Measurements from ENCODE around the gene CCNY. TPM values are rescaled to one million over a fixed set of nuclear protein-coding genes. Genes with fewer than 3 reads are reported as not detected.

CCNY gene
- total and polyA plus RNA-seq, 4 donors: 25.5 to 95.9 (median 54.4) TPM

DNA sequence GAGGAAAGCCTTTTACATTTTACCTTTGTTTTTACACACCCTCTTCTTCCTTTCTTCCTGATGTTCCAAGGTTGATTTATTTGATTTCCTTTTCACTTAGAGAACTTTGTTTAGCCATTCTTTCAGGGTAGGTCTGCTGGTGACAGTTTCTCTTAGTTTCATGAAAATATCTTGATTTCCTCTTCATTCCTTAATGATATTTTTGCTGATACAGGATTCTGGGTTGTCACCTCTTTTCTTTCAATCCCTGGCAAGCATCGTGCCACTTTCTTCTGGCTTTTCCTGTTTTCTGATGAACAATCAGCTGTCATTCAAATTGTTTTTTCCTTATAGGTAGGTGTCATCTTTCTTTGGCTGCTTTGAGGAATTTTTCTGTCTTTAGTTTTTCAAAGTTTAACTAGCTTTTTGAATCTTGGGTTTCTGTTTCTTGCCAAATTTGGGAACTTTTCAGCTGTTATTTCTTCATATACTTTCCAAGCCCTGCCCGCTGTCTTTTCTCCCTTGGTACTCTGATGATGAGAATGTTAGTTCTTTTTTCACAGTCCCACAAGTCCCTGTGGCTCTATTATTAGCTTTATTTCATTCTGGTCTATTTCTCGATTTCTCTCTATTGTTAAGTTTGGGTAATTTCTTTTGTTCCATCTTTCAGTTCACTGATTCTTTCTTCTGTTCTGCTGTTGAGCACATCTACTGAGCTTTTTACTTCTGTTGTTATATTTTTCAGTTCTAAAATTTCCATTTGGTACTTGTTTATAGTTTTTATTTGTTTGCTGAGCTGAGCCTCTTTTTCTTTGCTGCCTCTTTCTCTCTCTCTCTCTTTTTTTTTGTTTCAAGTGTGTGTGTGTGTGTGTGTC lies 102.6 kb downstream of the CCNY start:
- H3K27me3 ChIP-seq (ENCODE audit: control insufficient read depth in 1 of 2, insufficient read depth in 2 of 2, low read length in 1 of 2): no peaks in the 10 kb centered on the region
- no peak overlapping the region for H3K27ac ChIP-seq (ENCODE audit: low read depth in 1 of 2, low read length in 2 of 2)

DNA sequence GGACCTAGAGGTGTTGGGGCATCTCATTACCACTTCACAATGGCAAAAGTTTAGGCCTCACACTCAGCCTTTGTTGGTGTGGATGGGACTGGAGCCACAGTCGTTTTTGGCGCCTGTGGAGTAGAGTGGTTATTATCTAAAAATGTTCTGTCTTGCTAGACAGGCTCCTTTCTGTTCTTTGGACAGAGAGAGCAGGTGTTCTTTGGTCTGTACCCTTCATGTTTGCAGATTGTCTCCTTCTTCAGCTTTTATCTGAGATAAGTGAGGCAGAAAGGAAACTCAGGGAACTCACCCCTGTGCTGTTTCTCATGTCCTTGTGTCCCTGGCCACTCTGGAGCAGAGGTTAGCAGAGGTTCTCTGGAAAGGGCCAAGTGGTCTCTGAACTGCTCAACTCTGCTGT lies 103.7 kb downstream of the CCNY start:
- no peaks in the 10 kb centered on the region for H3K36me3 ChIP-seq (ENCODE audit: control insufficient read depth in 1 of 2, insufficient read depth in 2 of 2, low read length in 1 of 2)
- no peak overlapping the region for H3K4me3 ChIP-seq (ENCODE audit: low read length in 2 of 2)
- intact Hi-C loops (cut with DNase I): no loop called here
- 87% methylated on average over 2 of the region's 2 CpGs for WGBS, 2 donors
- no peaks in the 10 kb centered on the region for H3K27me3 ChIP-seq (ENCODE audit: control insufficient read depth in 1 of 2, insufficient read depth in 2 of 2, low read length in 1 of 2)
- H3K4me1 ChIP-seq (ENCODE audit: control insufficient read depth in 1 of 2, insufficient read depth in 2 of 2, low read length in 2 of 2): no peaks in the 10 kb centered on the region
- ATAC-seq (ENCODE audit: low FRiP score) (no peak), DNase-seq (no peak)
- H3K9me3 ChIP-seq (ENCODE audit: control insufficient read depth, low read length): peaks cover 7% of the 10 kb centered on the region
- H3K27ac ChIP-seq (ENCODE audit: low read depth in 1 of 2, low read length in 2 of 2): no peak overlapping the region

More for the DNA sequence above, 102.6 kb downstream of the CCNY start:
- peaks cover 2% of the 10 kb centered on the region for H3K9me3 ChIP-seq (ENCODE audit: control insufficient read depth, low read length)
- H3K4me1 ChIP-seq (ENCODE audit: control insufficient read depth in 1 of 2, insufficient read depth in 2 of 2, low read length in 2 of 2): no peaks in the 10 kb centered on the region
- no peaks in the 10 kb centered on the region for H3K36me3 ChIP-seq (ENCODE audit: control insufficient read depth in 1 of 2, insufficient read depth in 2 of 2, low read length in 1 of 2)
- H3K4me3 ChIP-seq (ENCODE audit: low read length in 2 of 2): no peak overlapping the region
- intact Hi-C loops (cut with DNase I): no loop called here
- DNase-seq: no peak
- no peak for ATAC-seq (ENCODE audit: low FRiP score)
- WGBS, 2 donors: 93 to 94% methylated on average over 3 of the region's 3 CpGs

DNA sequence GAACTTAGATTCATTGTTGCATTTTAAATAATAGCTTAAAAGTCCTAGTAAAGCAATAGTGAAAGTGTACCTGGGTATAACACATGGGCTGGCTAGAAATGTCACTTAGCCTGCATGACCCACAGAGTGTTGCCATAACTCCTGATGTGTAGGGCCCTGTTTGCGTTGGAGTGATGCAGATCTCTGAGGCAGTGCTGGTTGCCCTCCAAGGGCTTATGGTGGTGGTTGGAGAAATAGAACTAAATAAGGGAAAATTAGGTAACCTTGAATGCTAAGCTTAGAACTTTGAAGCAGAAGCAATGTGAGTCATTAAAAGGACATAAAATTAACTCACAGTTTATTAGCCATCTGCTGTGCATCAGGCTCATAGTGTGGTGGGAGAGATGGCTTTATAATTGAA lies 105.7 kb downstream of the CCNY start:
- intact Hi-C loops (cut with DNase I): no loop called here
- no peak for DNase-seq
- H3K4me3 ChIP-seq (ENCODE audit: low read length in 2 of 2): no peak overlapping the region
- no peaks in the 10 kb centered on the region for H3K27me3 ChIP-seq (ENCODE audit: control insufficient read depth in 1 of 2, insufficient read depth in 2 of 2, low read length in 1 of 2)
- no peaks in the 10 kb centered on the region for H3K36me3 ChIP-seq (ENCODE audit: control insufficient read depth in 1 of 2, insufficient read depth in 2 of 2, low read length in 1 of 2)
- ATAC-seq (ENCODE audit: low FRiP score): no peak
- H3K4me1 ChIP-seq (ENCODE audit: control insufficient read depth in 1 of 2, insufficient read depth in 2 of 2, low read length in 2 of 2): no peaks in the 10 kb centered on the region
- 41 to 47% methylated on average over 1 of the region's 1 CpG for WGBS, 2 donors
- H3K9me3 ChIP-seq (ENCODE audit: control insufficient read depth, low read length): peaks cover 7% of the 10 kb centered on the region
- no peak overlapping the region for H3K27ac ChIP-seq (ENCODE audit: low read depth in 1 of 2, low read length in 2 of 2)

DNA sequence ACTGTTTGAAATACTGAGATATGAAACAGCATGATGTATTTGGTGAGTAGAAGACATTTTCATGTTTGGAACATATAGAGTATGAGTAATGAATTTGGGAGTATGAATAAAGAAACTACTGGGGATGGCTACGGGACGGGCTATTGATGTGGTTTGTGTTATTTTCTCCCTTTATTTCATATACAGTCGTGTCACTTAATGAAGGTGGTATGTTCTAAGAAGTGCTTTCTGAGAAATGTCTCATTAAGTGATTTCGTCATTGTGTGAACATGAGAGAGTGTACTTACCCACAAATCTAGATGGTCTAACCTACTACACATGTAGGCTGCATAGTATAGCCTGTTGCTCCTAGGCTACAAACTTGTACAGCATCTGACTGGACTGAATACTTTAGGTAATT lies 106.3 kb downstream of the CCNY start:
- DNase-seq (no peak), ATAC-seq (ENCODE audit: low FRiP score) (no peak)
- intact Hi-C loops (cut with DNase I): no loop called here
- 96 to 98% methylated on average over 4 of the region's 4 CpGs for WGBS, 2 donors
- H3K4me1 ChIP-seq (ENCODE audit: control insufficient read depth in 1 of 2, insufficient read depth in 2 of 2, low read length in 2 of 2): no peaks in the 10 kb centered on the region
- H3K4me3 ChIP-seq (ENCODE audit: low read length in 2 of 2): no peak overlapping the region
- peaks cover 7% of the 10 kb centered on the region for H3K9me3 ChIP-seq (ENCODE audit: control insufficient read depth, low read length)
- no peak overlapping the region for H3K27ac ChIP-seq (ENCODE audit: low read depth in 1 of 2, low read length in 2 of 2)
- H3K36me3 ChIP-seq (ENCODE audit: control insufficient read depth in 1 of 2, insufficient read depth in 2 of 2, low read length in 1 of 2): no peaks in the 10 kb centered on the region
- H3K27me3 ChIP-seq (ENCODE audit: control insufficient read depth in 1 of 2, insufficient read depth in 2 of 2, low read length in 1 of 2): no peaks in the 10 kb centered on the region

DNA sequence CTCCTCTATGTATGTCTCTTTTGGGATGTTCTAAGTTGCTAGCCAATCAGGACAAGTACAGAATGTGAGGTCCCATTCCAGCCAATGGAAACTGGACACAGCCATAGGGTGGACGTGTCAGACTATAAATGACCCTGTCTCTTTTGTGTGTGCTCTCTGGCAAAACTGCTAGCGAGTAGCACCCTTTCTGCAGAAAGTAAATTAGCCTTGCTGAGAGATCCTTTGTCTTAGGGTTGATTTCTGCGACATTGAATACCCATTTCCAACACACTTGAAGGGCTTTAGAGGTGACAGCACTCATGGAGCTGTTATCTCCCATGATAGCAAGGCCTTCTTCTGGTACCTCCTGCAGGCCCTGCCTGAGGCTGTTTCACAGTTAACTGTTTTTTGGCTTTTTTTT lies 107.5 kb downstream of the CCNY start:
- 95 to 100% methylated on average over 3 of the region's 3 CpGs for WGBS, 2 donors
- ATAC-seq (ENCODE audit: low FRiP score) (no peak), DNase-seq (no peak)

DNA sequence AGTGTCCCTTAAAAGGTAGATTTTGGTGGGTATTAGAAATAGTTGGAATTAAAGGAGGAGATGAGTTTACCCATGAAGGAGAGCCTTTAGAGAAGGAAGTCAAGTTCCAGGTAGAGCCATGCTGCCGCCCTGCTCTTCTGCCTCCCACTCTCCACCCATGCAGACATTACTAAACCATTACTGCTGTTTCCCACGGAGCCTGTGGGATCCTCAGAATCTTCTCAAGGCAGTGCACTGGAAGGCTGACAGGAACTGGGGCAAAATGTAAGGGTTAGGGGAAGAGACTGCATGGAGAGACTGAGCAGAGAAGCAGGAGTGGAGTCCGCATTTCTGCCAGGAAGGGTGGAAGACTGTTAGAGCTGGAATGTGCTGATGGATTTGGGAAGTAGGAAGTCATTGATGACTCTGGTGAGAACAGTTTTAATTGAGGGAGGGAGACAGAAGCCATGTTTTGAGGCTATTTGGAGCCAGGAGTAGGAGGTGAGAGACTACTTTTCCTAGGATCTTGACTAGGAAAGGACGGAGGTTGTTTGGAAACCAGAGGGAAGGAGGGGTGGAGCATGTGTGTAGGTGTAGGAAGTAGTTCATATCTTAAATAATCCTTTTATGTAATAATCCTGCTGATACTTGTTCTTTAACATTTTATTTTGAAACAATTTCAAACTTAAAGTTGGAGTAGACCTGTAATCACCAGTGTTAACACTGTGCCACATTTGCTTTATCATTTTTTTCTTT lies 109.0 kb downstream of the CCNY start:
- H3K27ac ChIP-seq (ENCODE audit: low read depth in 1 of 2, low read length in 2 of 2): no peak overlapping the region
- no peak overlapping the region for H3K4me3 ChIP-seq (ENCODE audit: low read length in 2 of 2)
- H3K36me3 ChIP-seq (ENCODE audit: control insufficient read depth in 1 of 2, insufficient read depth in 2 of 2, low read length in 1 of 2): no peaks in the 10 kb centered on the region
- intact Hi-C loops (cut with DNase I): no loop called here
- DNase-seq (no peak), ATAC-seq (ENCODE audit: low FRiP score) (no peak)
- H3K4me1 ChIP-seq (ENCODE audit: control insufficient read depth in 1 of 2, insufficient read depth in 2 of 2, low read length in 2 of 2): peaks cover 0 to 2% of the 10 kb centered on the region in 2 donors
- H3K27me3 ChIP-seq (ENCODE audit: control insufficient read depth in 1 of 2, insufficient read depth in 2 of 2, low read length in 1 of 2): no peaks in the 10 kb centered on the region
- H3K9me3 ChIP-seq (ENCODE audit: control insufficient read depth, low read length): peaks cover 7% of the 10 kb centered on the region
- WGBS, 2 donors: 92 to 94% methylated on average over 4 of the region's 4 CpGs

More for the DNA sequence above, 107.5 kb downstream of the CCNY start:
- H3K4me1 ChIP-seq (ENCODE audit: control insufficient read depth in 1 of 2, insufficient read depth in 2 of 2, low read length in 2 of 2): peaks cover 0 to 2% of the 10 kb centered on the region in 2 donors
- intact Hi-C loops (cut with DNase I): no loop called here
- H3K9me3 ChIP-seq (ENCODE audit: control insufficient read depth, low read length): peaks cover 7% of the 10 kb centered on the region
- no peak overlapping the region for H3K27ac ChIP-seq (ENCODE audit: low read depth in 1 of 2, low read length in 2 of 2)
- H3K27me3 ChIP-seq (ENCODE audit: control insufficient read depth in 1 of 2, insufficient read depth in 2 of 2, low read length in 1 of 2): no peaks in the 10 kb centered on the region
- H3K36me3 ChIP-seq (ENCODE audit: control insufficient read depth in 1 of 2, insufficient read depth in 2 of 2, low read length in 1 of 2): no peaks in the 10 kb centered on the region
- H3K4me3 ChIP-seq (ENCODE audit: low read length in 2 of 2): no peak overlapping the region

DNA sequence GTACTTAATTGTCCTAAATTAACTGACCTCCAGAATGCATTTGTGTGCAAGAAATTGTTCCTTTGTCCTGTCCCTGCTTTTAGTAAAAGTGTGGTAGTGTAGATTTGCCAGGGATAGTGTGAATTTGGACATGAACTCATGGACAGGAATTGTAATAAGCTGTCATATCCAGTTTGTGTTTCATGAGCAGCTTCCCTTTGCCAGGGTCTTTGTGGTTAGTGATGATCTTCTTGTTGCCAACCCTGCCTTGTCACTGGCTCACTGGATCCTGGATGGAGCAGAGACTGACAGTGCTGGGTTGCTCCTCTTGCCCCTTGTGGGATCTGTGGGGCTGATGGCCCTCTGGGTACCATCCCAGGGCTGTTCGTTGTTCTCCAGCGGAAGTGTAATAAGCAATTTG lies 110.1 kb downstream of the CCNY start:
- DNase-seq (no peak), ATAC-seq (ENCODE audit: low FRiP score) (no peak)
- Histone ChIP-seq H3K9me3 (ENCODE audit: control insufficient read depth, low read length) (peaks cover 7% of the 10 kb centered on the region), H3K4me3 (ENCODE audit: low read length in 2 of 2) (no peak overlapping the region), H3K4me1 (ENCODE audit: control insufficient read depth in 1 of 2, insufficient read depth in 2 of 2, low read length in 2 of 2) (peaks cover 0 to 2% of the 10 kb centered on the region in 2 donors), H3K36me3 (ENCODE audit: control insufficient read depth in 1 of 2, insufficient read depth in 2 of 2, low read length in 1 of 2) (no peaks in the 10 kb centered on the region), H3K27ac (ENCODE audit: low read depth in 1 of 2, low read length in 2 of 2) (no peak overlapping the region), H3K27me3 (ENCODE audit: control insufficient read depth in 1 of 2, insufficient read depth in 2 of 2, low read length in 1 of 2) (no peaks in the 10 kb centered on the region)
- intact Hi-C loops (cut with DNase I): no loop called here
- WGBS, 2 donors: 95 to 98% methylated on average over 2 of the region's 2 CpGs

DNA sequence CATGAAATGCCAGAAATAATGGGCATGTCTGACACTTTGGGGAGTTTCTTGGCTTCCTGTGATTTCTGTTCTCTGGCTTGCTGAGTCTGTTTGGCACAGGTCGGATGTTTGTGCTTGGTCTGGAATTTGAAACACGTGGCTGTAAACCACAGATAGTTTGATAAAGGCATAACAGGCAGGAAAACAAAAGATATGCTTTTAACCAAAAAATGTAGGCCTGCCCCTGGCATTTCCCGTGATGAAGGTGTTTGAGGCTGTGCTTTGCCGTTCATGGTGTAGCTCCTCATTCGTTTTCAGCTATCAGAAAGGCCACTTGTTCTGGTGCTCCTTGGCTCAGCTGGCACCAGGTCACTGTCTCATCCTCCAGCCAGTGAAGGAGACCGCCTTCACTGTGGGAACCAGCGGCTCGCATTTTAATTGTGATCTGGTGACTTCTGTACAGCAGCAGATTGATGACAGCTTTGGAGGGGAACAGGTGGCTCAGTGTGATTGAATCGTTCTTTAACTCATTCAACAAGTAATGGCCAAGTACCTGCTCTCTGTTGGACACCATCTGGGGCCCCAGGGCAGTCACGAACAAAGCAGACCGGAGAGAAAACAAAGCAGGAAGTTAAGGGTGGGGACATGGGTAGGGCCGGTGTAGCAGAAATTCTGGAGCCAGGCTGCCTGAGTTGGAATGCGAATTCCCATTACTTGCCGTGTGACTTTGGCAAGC lies 111.5 kb downstream of the CCNY start:
- H3K27me3 ChIP-seq (ENCODE audit: control insufficient read depth in 1 of 2, insufficient read depth in 2 of 2, low read length in 1 of 2): no peaks in the 10 kb centered on the region
- H3K4me1 ChIP-seq (ENCODE audit: control insufficient read depth in 1 of 2, insufficient read depth in 2 of 2, low read length in 2 of 2): peaks cover 0 to 2% of the 10 kb centered on the region in 2 donors
- peak overlapping the region in 1 of 2 donors; percentile 87 for H3K27ac ChIP-seq (ENCODE audit: low read depth in 1 of 2, low read length in 2 of 2)
- 17 to 20% methylated on average over 14 of the region's 14 CpGs for WGBS, 2 donors
- ATAC-seq (ENCODE audit: low FRiP score) (no peak), DNase-seq (no peak)
- no peaks in the 10 kb centered on the region for H3K36me3 ChIP-seq (ENCODE audit: control insufficient read depth in 1 of 2, insufficient read depth in 2 of 2, low read length in 1 of 2)
- H3K4me3 ChIP-seq (ENCODE audit: low read length in 2 of 2): no peak overlapping the region
- intact Hi-C loops (cut with DNase I): no loop called here
- peaks cover 7% of the 10 kb centered on the region for H3K9me3 ChIP-seq (ENCODE audit: control insufficient read depth, low read length)
